Activated CD8-positive, alpha-beta T cell treated with anti-CD3 and anti-CD28 coated beads for 36 hours (primary cell): ENCODE data around the gene SEMA5B. TPM values are rescaled to one million over a fixed set of nuclear protein-coding genes. Genes with fewer than 3 reads are reported as not detected.

Source experiments
- ATAC-seq: fragments of 200-7000 bp; cut with Tn5 transposase; one replicate; pipeline ENCODE4 v1.10.0; 2021; ENCODE audit warnings: mild to moderate bottlenecking, moderate library complexity
- CTCF ChIA-PET: fragments of 350-600 bp; sonication (Branson Sonifier 250); formaldehyde crosslinking; loops from one replicate; lab custom pipeline; 2021; ENCODE audit warnings: antibody characterized with exemption; lab: Charles Lee
- POLR2A ChIA-PET: fragments of 350-600 bp; sonication (Branson Sonifier 250); formaldehyde crosslinking; loops from one replicate; lab custom pipeline; 2021; ENCODE audit warnings: antibody characterized with exemption; lab: Charles Lee
- DNase-seq: peaks from one replicate; pipeline ENCODE4 v3.0.0-alpha.2; 2020
- H3K27ac Mint-ChIP-seq: one replicate; pipeline ENCODE4 v1.8.0; 2021; ENCODE audit warnings: mild to moderate bottlenecking, mixed read lengths
- H3K27me3 Mint-ChIP-seq: one replicate; pipeline ENCODE4 v1.8.0; 2021; ENCODE audit warnings: mixed read lengths
- H3K36me3 Mint-ChIP-seq: one replicate; pipeline ENCODE4 v1.8.0; 2021; ENCODE audit warnings: low read depth, mixed read lengths
- H3K4me1 Mint-ChIP-seq: one replicate; pipeline ENCODE4 v1.8.0; 2021; ENCODE audit warnings: low read depth, mixed read lengths
- H3K4me3 Mint-ChIP-seq: one replicate; pipeline ENCODE4 v1.8.0; 2021; ENCODE audit warnings: mild to moderate bottlenecking, moderate library complexity, mixed read lengths
- H3K9me3 Mint-ChIP-seq: one replicate; pipeline ENCODE4 v1.8.0; 2021; ENCODE audit warnings: mixed read lengths
- intact Hi-C: fragments of 100-400 bp; cut with micrococcal nuclease; formaldehyde crosslinking; loops from one replicate; pipeline ENCODE4 v1.10.0; 2022
- total RNA-seq, 2 experiments: library from RNA; stranded (reverse); gene quantifications; one replicate each; pipeline ENCODE4 v1.2.3, GENCODE V29; 2021
- TF ChIP-seq, protein P1 (sequence below): fragments of 200-600 bp; IDR thresholded peaks from one replicate; pipeline ENCODE4 v1.8.0; 2022; ENCODE audit warnings: antibody characterized with exemption, mild to moderate bottlenecking

SEMA5B gene
- not detected for total RNA-seq

- Mint-ChIP-seq H3K36me3 (no peaks in the 10 kb centered on the region), H3K27me3 (peaks cover 62% of the 10 kb centered on the region), H3K27ac (no peak within 1 kb of the TSS), H3K9me3 (no peaks in the 10 kb centered on the region), H3K4me3 (peak within 1 kb of the TSS; percentile 56), H3K4me1 (peaks cover 13% of the 10 kb centered on the region)
- peak; percentile 48 for ATAC-seq
- ChIA-PET CTCF (interaction anchor here (0.9 to 5.2 kb wide), 15 partner anchors 12 to 1481 kb away, joined by 3 to 38 read pairs (median 4); partner anchors contain the start of genes HSPBAP1, PDIA5 and POLQ), POLR2A (interaction anchor here (0.5 kb wide), 1 partner anchor 586 kb away, joined by 3 read pairs; no protein-coding TSS in a partner anchor)
- peak; percentile 12 for DNase-seq
- intact Hi-C loops = loop anchor here (10.0 kb wide), 2 partner anchors 83 to 273 kb away; no protein-coding TSS in a partner anchor
- TF ChIP-seq, protein P1, sequence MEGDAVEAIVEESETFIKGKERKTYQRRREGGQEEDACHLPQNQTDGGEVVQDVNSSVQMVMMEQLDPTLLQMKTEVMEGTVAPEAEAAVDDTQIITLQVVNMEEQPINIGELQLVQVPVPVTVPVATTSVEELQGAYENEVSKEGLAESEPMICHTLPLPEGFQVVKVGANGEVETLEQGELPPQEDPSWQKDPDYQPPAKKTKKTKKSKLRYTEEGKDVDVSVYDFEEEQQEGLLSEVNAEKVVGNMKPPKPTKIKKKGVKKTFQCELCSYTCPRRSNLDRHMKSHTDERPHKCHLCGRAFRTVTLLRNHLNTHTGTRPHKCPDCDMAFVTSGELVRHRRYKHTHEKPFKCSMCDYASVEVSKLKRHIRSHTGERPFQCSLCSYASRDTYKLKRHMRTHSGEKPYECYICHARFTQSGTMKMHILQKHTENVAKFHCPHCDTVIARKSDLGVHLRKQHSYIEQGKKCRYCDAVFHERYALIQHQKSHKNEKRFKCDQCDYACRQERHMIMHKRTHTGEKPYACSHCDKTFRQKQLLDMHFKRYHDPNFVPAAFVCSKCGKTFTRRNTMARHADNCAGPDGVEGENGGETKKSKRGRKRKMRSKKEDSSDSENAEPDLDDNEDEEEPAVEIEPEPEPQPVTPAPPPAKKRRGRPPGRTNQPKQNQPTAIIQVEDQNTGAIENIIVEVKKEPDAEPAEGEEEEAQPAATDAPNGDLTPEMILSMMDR = no peak
These were observed at the start of gene SEMA5B for GRCh38 chr3:123027292-123028232. TSS of gene SEMA5B (minus strand) at chr3:123027763. CDS start at chr3:122961263, 66,500 bp downstream.

- ChIA-PET POLR2A (interaction anchor here (1.7 kb wide), 1 partner anchor 9 kb away, joined by 8 read pairs; the partner anchor contains the start of gene PDIA5), CTCF (interaction anchor here (1.8 kb wide), 1 partner anchor 9 kb away, joined by 5 read pairs; no protein-coding TSS in a partner anchor)
- no peak overlapping the region for H3K27ac Mint-ChIP-seq
- H3K9me3 Mint-ChIP-seq = no peaks in the 10 kb centered on the region
- peaks cover 6% of the 10 kb centered on the region for H3K36me3 Mint-ChIP-seq
- H3K4me3 Mint-ChIP-seq = no peak overlapping the region
- DNase-seq = no peak
- peaks cover 25% of the 10 kb centered on the region for H3K4me1 Mint-ChIP-seq
- no peaks in the 10 kb centered on the region for H3K27me3 Mint-ChIP-seq
- ATAC-seq = no peak
- TF ChIP-seq, protein P1 = no peak
- intact Hi-C loops = no loop called here
These were observed 49.2 kb upstream of the SEMA5B start for GRCh38 chr3:123076496-123077418.

DNA sequence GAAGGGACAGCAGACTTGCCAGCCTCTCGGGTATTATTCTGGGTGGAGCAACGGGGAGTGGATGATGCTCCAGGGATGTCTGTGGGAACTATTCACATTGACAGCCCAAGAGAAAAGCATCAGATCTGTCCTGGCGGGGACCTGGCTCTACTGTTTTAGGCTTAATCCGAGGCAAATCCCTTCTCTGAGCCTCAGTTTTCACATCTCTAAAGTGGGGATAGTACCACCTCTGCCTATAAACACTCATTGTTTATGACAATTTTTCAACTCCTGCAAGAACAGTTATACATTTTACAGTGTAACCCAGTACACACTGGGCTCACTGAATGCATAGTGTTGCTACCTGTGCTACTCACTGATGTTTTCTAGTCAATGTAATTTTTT lies 48.5 kb upstream of the SEMA5B start:
- CTCF ChIA-PET = interaction anchor here (1.8 kb wide), 1 partner anchor 9 kb away, joined by 5 read pairs; no protein-coding TSS in a partner anchor
- Mint-ChIP-seq H3K36me3 (peaks cover 6% of the 10 kb centered on the region), H3K9me3 (no peaks in the 10 kb centered on the region), H3K4me3 (no peak overlapping the region), H3K27me3 (no peaks in the 10 kb centered on the region), H3K4me1 (peaks cover 26% of the 10 kb centered on the region), H3K27ac (no peak overlapping the region)
- TF ChIP-seq, protein P1 = no peak
- intact Hi-C loops = no loop called here
- DNase-seq (no peak), ATAC-seq (no peak)
- POLR2A ChIA-PET = interaction anchor here (1.7 kb wide), 1 partner anchor 9 kb away, joined by 8 read pairs; the partner anchor contains the start of gene PDIA5

DNA sequence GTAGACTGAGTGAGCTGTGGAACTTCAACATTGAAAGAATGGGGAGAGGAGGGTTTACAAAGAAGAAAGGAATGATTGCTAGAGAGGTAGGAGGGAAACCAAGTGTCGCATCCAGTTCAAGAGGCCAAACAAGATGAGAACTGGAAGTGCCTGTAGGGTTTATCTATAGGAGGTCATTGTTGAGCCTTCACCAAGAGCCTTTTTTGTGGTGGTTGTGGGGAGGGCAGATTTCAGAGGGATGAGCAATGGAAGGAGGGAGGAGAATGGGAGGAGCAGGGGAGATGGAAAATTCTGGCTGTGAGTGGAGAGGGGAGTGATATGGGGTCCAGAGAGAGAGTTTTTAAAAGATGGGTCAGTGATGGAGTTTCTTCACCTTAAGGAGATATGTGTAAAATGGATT lies 47.8 kb upstream of the SEMA5B start:
- intact Hi-C loops = no loop called here
- DNase-seq = no peak
- Mint-ChIP-seq H3K4me1 (peaks cover 26% of the 10 kb centered on the region), H3K4me3 (no peak overlapping the region), H3K9me3 (no peaks in the 10 kb centered on the region), H3K36me3 (peaks cover 2% of the 10 kb centered on the region), H3K27ac (no peak overlapping the region), H3K27me3 (no peaks in the 10 kb centered on the region)
- no peak for ATAC-seq
- TF ChIP-seq, protein P1 = no peak
- ChIA-PET POLR2A (no interaction called here), CTCF (no interaction called here)
